GM10248 (cell line): ENCODE data around the gene C20orf173.

Source experiments
- CTCF ChIA-PET: fragments of 300-600 bp; sonication (Branson Sonifier 250); formaldehyde crosslinking; extraction: SDS; loops from one replicate; lab custom pipeline; 2021; ENCODE audit warnings: antibody characterized with exemption; lab: Yijun Ruan, JAX
- POLR2A ChIA-PET: fragments of 350-650 bp; sonication (Branson Sonifier 250); formaldehyde crosslinking; extraction: SDS; loops from one replicate; lab custom pipeline; 2020; ENCODE audit warnings: antibody characterized with exemption; lab: Yijun Ruan, JAX
- DNase-seq: peaks from one replicate; pipeline ENCODE4 v3.0.0; 2012; ENCODE audit errors: extremely low spot score
- TF ChIP-seq, protein P1 (sequence below): IDR thresholded peaks from 2 replicates; pipeline ENCODE4 v1.5.1; 2012; ENCODE audit warnings: mild to moderate bottlenecking, low read depth; ENCODE audit errors: extremely low read depth, missing control alignments, control extremely low read depth

C20orf173 gene, protein sequence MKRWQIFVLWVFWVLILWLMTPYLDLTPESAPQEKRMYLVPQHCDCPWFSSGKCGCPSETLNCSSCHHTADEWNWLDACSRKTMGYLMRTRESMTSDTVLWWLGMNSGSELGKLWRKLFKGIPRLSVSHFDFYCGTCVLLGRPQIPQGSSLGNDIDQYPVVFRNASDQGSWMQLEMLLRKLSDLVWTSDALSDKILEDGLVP

GRCh38 chr20:35529552-35529951, at the start of gene C20orf173:
Gene C20orf173 (minus strand): TSS chr20:35529652. CDS start chr20:35529373, 279 bp downstream.
- TF ChIP-seq, protein P1, sequence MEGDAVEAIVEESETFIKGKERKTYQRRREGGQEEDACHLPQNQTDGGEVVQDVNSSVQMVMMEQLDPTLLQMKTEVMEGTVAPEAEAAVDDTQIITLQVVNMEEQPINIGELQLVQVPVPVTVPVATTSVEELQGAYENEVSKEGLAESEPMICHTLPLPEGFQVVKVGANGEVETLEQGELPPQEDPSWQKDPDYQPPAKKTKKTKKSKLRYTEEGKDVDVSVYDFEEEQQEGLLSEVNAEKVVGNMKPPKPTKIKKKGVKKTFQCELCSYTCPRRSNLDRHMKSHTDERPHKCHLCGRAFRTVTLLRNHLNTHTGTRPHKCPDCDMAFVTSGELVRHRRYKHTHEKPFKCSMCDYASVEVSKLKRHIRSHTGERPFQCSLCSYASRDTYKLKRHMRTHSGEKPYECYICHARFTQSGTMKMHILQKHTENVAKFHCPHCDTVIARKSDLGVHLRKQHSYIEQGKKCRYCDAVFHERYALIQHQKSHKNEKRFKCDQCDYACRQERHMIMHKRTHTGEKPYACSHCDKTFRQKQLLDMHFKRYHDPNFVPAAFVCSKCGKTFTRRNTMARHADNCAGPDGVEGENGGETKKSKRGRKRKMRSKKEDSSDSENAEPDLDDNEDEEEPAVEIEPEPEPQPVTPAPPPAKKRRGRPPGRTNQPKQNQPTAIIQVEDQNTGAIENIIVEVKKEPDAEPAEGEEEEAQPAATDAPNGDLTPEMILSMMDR = no peak
- CTCF ChIA-PET = interaction anchor here (1.5 kb wide), 1 partner anchor 16 kb away, joined by 3 read pairs; no protein-coding TSS in a partner anchor
- DNase-seq = no peak
- POLR2A ChIA-PET = no interaction called here

GRCh38 chr20:35579196-35579595, 49.7 kb upstream of the C20orf173 start:
- POLR2A ChIA-PET = no interaction called here
- DNase-seq = no peak
- CTCF ChIA-PET = interaction anchor here (1.3 kb wide), 1 partner anchor 9 kb away, joined by 4 read pairs; no protein-coding TSS in a partner anchor
- TF ChIP-seq, protein P1 = no peak

DNA sequence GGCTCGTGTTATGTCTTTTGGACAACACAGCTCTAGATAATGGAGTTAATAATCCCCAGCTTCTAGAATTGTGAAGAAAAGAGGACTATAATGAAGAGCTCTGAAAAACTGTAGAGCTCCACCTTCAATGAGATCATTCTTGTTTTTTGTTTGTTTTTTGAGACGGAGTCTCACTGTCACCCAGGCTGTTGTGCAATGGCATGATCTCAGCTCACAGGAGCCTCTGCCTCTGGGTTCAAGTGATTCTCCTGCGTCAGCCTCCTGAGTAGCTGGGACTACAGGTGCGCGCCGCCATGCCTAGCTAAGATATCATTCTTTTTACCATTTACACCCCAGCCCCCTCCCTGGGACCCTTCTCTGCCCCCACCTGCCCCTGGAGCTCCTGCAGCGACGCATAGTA, 49.0 kb upstream of the C20orf173 start:
- ChIA-PET POLR2A (interaction anchor here (0.7 kb wide), 1 partner anchor 10 kb away, joined by 3 read pairs; no protein-coding TSS in a partner anchor), CTCF (interaction anchor here (1.3 kb wide), 1 partner anchor 10 kb away, joined by 4 read pairs; no protein-coding TSS in a partner anchor)
- TF ChIP-seq, protein P1 = no peak
- DNase-seq = no peak

- TF ChIP-seq, protein P1 = no peak
- CTCF ChIA-PET = no interaction called here
- no peak for DNase-seq
- POLR2A ChIA-PET = no interaction called here
Measured at GRCh38 chr20:35576816-35577215, 47.4 kb upstream of the C20orf173 start.

DNA sequence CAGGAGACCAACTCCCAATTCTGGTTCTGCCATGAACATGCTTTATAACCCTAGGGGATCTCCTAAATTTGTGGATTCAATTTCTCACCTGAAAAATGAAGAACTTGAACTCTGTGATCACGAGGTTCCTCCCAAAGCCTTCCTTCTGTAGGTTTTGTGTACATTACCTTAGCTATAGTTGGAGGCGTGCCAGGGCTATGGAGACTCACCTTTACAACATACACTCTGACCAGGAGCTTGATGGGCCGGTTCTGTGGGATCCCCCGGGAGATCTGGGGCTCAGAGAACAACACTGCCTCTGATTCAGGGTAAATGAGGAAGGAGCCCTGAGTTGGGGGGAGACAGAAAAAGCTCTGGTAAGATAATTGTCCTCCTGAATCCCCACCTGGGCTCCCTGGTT, 46.5 kb upstream of the C20orf173 start:
- DNase-seq = no peak
- ChIA-PET POLR2A (no interaction called here), CTCF (no interaction called here)
- TF ChIP-seq, protein P1 = no peak

DNA sequence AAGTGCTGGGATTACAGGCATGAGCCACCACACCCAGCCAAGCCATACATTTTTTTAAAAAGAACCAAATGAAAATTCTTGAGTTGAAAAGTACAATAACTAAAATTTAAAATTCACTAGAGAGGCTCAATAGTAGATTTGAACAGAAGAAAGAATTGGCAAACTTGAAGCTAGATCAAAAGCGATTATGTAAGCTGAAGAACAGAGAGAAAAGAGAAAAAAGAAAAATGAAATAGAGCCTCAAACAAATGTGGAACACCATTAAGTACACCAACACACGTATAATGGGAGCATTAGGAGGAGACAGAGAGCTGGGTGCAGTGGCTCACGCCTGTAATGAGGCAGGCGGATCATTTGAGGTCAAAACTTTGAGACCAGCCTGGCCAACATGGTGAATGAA, 43.4 kb upstream of the C20orf173 start:
- CTCF ChIA-PET = interaction anchor here (0.8 to 1.1 kb wide), 2 partner anchors 59 to 268 kb away, joined by 3 read pairs; no protein-coding TSS in a partner anchor
- DNase-seq = no peak
- POLR2A ChIA-PET = no interaction called here
- TF ChIP-seq, protein P1 = no peak
